GM18519 (cell line): Measurements from ENCODE around the gene ABLIM1.

Source experiments
- ATAC-seq: cut with Tn5 transposase; IDR thresholded peaks from one replicate; pipeline ENCODE4 v1.9.1; 2021; ENCODE audit warnings: mild to moderate bottlenecking, moderate library complexity; ENCODE audit not compliant: unreplicated experiment, low FRiP score

The ABLIM1 gene

DNA sequence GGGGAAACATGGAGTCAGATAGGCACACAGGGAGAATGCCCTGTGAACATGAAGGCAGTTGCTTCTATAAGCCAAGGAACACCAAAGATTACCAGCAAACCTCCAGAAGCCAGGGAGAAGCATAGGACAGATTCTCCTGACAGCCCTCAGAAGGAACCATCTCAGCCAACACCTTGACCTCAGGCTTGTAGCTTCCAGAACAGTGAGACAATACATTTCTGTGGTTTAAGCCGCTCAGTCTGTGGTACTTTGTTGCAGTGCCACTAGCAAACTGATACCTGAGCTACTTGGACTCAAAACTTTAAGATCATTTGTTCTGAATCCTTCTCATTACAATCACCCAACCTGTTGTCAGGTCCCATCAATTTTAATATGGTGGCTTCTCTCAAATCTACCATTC, 31.2 kb downstream of the ABLIM1 start:
- ATAC-seq, result no peak

DNA sequence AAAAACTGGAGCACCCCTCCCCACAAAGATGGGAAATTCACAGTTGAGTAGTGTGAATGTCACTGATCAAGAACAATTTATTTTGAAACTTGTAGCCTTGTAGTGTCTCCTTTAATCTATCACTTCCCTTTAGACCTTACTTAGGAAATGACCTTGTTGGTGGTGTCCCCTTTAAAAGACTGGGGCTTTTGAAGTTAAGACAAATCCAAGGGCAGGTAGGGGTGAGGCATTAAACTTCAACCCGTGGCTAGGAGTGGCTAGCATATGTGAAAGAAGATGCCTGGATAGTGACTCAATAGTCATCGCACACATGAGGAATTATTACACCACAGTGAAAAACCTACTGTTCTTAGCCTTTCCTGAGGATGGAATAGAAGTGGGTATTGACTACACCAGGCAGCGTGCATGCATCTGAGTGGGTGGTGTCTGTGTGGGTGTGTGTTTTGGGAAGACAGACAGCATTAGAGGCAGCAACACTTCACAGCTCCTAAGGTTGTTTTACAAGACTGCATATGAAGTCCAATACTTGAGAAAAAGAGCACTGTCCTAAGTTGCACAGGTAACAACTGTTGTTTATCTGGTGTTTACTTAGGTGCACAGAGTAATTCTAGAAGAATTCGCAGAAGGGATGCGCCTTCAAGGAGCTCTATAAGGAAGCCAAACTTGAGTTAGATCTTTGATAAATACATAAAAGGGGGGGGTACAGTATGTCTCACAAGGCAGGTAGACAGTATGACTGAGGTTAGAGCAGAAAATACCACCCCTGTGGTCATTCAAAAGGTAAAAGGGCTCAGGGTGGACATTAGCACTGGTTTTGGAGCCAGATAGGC, 32.9 kb downstream of the ABLIM1 start:
- ATAC-seq, result no peak

DNA sequence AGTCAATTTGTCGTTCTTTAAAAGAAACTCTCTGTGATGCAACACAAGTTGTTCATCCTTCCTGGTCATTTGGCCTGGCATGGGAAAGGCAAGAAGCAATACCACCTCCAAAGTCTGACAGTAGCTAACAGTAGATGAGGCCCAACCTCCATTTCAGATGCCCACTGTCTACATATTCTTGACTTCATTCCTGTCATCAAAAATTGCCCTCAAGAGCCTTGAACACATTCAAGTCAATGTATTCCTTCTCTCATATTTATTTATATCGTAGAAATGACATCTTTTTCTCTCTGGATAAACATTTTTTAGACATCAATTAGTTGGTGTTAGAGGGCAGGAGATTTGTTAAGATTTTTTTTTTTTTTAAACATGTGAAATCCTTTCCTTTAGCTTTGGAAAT, 33.7 kb downstream of the ABLIM1 start:
- ATAC-seq, result no peak

DNA sequence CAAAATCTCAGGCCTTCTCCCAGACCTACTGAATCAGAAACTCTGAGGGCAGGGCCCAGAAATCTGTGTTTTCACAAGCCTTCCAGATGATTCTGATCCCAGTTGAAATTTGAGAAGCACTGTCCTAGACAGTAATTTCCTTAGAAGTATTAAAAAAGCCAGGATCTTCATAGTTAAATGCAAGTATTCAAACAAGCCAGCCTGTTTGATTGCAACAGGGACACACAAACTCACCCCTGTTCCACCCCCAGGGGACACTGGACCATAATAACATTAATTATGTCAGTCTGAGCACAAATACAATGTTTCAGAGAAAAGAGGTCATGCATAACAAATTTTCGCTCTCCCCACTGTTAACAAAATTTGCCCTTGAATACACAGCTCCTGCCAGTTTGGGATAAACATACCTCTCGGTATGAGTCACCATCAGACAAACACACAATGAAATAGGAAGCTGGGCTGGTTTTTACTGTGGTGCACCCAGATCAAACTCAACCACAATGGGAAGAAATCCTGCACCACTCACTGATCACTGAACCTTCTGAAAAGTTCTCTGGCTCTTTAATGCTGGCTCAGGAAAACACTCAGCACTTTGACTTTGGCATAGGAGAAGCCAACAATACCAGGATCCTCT, 34.3 kb downstream of the ABLIM1 start:
- no peak for ATAC-seq

DNA sequence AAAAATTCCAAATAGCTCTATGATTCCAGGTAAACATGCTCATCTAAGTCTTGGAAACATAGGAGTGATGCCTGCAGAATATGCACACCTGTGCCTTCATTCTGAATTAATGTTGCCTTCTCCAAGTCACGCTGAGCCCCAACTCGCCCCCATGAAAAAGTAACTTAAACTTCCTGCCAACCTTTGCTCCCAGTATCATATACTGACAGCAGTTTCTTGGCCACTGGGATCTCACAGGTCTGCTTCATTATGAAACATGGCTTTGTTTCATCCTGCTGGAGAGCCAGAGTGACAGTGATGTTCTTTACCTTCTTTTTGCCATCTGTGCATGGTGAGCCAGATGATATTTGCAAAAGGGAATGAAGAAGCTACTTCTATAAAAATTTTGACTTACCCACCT, 34.9 kb downstream of the ABLIM1 start:
- ATAC-seq, result no peak

DNA sequence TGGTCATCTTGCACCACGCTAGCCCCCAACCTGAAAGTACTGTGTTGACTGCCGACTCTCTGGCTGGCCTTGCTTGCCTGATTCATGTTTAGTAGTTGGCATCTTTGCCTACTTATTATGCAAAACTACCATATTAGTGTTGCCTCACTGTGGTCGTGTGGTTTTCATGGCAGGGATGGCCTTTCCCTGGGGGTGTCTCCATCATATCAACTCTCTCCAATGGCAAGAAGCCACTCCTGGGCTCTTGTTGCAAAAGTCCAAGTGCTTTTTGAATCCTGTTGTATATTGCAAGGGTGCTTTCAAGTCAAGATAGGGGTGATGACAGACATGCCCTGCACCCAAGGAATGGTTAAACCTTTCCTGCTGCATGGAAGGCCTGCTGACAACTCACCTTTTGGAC, 39.4 kb downstream of the ABLIM1 start:
- ATAC-seq, result no peak

DNA sequence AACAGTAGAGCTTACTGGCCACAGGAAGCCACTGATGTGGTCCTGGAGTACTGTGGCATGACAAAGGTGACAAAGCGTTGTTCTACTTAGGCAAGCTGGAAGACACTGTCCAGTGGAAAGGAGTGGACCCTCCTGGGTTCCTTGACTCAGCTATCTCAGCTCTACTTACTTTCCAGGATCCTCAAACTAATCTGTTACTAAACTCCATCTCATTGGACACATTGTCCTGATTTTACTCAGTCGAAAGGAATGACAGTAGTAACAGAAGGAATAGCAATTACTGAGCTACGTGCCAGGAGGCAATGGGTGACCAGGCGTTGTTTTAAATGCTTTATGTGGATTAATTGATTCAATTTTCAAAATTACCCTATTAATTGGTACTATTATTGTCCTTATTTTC, 41.6 kb downstream of the ABLIM1 start:
- no peak for ATAC-seq

DNA sequence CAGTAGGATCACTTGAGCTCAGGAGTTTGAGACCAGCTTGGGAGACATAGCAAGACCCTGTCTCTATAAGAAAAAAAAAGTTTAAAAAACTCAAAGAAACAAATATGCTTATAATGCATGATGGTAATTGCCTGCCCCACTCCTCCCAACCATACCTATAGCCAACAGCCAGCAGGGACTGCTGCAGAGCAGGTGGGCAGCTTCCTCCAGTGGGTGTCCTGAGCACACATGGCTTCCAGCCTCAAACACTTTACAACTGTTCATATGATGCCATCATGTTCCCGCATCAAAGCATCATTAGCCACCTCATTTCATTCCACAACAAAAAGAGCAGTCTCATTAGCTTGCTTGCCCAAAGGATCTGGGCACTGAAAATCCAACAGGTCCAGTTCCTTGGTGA, 42.0 kb downstream of the ABLIM1 start:
- no peak for ATAC-seq

DNA sequence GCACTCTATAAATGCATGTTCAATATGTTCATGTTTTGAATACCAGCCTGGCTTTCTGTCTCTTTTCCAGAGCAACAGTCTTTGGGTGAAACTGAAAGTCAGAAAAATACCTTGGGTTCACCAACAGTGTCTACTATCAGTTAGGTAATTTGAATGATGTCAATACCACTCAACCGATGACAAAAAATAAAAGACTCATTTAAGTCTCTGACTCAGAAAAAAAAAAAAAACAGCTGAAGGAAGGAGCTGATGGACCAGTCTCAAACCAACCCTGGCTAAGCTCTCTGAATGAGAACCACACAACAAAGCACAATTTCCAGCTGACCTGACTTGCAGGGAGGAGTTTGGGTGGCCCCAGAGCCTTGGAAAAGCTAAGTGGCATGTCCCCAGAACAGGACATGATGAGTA, 42.5 kb downstream of the ABLIM1 start:
- ATAC-seq, result peak; percentile 96

DNA sequence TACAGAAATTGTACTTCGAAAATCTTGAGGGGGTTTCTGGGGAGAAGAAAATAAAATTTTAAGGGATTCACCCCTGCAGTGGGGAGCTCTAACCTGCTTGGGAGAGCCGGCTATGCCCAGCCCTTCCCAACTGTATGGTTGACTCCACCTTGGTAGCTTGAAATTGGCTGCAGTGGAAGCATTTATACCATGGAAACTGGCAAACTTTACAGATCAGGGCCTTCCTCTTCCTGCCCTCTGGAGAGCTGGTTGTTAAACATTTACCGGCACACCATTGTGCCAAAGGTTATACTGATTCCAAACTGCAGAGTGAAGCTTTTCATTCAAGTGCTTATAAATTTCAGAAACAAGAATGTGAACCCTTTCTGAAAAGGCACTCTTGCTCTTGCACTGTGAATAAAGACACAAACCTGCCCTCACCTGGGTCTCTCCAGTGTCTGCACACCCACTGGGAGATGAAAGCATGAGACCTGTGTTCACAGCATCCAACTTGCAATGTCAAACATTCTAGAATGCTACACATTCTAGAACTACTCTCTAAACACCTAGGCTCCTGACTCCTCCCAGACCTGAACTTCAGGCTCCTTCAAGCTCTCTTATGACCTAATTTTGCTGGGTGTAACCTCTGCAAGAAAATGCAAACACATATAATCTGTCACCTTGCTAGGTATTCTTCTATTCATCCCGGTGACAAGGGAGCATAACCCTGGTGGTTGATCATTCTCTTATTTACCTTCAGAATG, 44.7 kb downstream of the ABLIM1 start:
- no peak for ATAC-seq

DNA sequence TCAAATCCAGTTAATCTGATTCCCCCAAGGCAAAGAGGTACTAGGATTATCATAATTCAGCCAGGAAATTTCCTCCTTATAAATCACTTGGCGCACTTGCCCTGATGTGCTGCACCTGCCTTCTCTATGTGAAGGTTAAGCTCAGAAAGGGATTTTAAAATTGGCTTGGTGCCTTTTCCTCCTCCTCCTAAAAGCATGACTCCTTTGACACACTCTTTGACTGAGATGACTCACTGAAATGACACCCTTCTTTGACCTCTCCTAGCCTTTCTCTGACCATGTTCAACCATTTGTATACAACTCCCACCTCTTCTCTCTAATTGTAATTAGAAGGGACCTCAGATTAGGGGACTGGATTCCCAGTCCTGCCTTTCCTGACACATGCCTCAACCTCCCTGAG, 46.5 kb downstream of the ABLIM1 start:
- ATAC-seq, result no peak

DNA sequence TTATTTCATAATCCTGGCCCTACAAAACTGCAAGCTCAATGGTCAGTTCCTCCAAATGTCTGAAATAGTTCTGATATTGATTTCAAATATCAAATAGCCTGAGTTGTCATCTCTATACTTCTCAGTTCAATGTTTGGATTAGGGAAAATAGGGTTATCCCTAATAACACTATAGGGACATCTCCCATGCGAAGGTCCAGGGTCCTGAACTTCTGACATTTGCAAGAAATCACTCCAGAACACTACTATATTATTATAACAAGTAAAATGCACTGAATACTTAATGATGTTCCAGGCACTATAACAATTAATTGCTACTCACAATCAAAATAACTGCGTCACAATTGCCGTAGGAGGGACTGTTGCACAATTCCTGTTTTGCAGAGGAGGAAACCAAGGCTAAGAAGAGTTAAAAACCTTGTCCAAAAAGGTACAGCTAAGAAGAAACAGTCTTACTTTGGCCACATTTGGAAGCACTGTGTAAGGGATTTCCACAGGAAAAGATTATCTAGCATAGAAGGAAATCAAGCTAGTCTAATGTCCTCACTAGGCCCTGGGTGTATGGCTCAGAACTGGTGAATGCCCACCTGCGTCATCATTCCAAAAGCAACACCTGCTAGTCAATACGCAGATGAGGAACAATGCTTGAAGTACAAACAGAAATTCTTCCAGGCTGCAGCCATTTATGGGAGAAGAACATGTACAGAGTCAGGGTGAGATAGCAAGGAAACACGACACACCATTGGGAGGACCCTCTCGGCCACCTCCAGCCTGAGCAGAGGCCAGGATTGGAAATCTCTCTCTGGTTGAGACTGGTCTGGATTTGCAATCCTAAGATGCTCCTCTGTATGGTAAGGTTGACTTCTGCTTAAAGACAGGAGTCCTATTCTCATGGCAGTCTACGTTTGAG, 48.3 kb downstream of the ABLIM1 start:
- ATAC-seq, result no peak

DNA sequence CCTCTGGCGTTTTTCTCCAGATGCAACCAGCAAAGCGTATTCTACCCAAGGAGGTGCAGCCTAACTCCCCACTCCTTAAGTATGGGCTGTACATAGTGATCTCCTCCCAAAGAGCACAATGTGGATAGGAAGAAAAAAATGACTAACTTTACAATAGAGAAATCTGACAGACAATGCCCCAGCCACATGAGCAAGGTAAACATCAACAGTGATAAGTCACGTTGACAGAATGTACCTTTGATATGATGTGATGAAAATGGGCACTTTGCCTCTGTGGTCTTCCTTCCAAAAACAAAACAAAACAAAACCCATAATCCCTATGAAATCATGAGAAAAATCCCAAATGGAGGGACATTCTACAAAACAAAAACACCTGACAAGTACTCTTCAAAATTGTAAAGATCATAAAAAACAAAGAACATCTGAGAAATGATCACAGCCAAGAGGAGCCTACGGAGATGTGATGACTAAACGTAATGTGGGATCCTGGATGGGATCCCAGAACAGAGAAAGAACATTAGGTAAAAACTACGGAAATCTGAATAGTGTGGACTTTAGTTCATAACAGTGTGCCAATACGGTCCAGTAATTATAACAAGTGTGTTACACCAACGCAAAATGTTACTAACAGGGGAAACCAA, 50.6 kb downstream of the ABLIM1 start:
- no peak for ATAC-seq

DNA sequence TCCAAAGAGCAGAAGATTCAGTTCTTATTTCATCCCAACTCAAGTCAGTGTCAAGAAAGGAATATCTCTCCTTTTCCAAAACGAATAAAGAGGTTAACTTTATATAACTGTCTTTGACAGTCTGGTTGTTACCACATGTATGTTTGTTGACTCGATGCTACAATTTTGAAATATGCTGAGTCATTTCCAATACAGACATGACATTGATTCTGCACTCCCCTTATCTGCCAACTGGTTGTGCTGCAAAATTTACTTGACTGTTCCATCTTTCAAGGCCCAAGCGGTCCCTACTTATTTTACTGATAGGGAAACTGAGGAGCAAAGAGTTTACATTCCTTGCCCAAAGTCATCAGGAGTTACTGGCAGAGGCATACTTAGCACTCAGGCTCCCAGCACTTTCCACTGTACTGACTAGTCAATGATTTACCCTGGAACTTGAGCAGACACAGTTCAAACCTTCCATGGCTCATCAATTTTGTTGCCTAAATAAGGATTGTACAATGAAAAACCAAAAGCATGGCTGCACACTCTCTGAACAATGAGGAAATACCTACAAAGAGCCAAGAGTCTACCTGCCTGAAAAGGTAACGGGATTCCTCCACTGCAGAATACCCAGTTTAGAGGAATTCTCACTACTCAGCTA, 52.8 kb downstream of the ABLIM1 start:
- ATAC-seq, result no peak

DNA sequence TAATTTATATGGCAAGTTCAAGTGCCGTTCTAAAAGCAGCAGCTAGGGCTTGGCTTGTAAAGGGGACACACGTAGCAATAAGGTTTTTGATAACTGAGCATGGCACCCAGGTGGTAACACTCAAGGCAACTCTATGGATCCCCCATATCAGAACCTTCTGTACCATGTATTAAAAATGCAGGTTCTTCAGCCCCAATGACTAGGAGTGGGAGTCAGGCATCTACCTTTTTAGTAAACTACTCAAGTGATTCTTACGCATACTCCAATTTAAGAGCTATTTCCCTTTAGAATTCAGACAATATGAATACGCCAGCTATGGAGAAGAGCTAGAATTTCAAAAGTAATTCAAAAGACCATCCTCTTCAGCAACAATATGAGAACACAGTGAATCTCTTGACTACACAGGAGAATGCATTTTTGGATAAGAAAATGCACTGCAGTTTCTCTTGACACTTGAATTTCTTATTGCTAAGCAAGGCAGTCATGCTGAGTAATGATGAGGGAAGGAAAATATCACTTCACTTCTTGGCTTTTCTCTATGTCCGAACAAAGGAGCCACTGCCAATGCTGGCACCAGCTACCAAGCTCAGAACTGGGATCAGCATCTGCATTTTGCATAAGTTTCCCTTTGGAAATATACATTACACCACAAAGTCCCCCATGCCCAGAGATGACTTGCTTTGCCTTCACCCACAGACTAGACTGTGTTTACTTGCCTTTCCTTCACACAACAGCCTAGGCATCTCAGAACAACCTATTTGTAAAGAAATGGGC, 53.5 kb downstream of the ABLIM1 start:
- ATAC-seq, result no peak

DNA sequence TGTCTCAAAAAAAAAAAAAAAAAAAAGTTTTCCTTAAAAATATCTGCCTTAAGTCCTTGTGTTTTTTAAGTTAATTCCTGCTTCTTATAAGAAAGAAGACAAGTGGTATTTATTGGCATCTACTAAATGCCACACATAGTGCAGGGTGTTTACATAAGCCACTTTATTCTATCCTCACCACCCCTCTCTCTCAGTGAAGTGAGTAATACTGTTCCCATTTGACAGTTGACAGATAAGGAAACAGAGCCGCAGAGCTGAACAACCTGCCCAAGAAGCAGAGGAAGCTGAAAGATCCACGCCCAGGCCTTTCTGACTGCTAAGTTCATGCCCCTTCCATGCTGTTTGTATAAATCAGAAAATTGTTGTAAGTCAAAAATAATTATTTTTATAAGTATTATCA, 54.1 kb downstream of the ABLIM1 start:
- ATAC-seq, result no peak

DNA sequence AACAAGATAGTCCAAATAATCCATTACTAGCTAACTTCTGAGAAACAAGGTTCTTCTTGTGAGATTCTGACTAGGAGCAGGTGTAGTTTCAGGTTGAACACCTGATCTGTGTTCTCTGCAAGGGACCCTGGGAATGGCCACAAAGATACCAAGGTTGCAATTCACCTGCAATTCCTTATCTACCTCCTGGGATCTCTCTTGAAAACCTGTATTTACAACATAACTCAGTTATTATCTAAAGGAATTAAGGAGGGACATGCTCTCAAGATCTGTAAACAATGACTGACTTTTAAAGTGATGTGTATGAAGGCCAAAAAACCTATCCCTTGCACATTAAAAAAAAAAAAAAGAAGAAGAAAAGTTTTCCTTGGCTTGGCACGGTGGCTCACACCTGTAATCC, 54.8 kb downstream of the ABLIM1 start:
- no peak for ATAC-seq

DNA sequence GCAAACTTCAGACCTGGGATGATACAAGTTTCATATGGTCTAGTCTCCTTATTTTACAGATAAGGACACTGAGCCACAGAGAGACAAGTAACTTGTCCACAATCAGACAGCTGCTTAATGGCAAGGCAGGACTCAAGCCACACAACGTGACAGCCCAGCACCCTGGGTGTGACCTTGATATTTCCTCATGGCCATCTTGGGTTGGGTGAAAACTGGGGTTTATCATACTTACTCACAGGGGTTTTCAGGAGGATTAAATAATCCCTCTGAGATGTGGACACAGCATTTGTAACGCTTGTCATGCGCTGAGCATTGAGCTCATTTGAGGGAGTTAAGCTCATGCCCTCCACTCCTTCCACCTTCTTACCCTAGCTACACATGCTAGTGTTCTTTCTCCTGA, 58.0 kb downstream of the ABLIM1 start:
- no peak for ATAC-seq

DNA sequence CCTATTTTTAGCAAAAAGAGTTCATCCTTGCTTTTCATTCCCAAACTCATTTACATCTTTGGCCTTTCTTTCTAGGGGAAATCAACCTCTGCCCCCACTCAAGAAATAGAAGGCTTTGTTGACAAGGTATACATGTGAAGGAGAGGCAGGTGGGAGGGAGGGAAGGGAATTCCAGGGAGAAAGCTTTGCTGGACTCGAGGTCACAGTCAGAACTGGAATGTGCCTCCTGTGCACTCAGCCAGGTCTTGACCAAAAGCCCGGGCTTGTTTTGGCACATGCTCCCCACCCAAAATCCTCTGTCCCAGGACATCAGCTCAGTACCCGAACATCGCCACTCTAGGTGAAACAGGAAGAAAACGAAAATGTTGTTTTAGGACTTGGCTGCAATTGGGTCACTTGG, 61.3 kb downstream of the ABLIM1 start:
- ATAC-seq, result no peak
